ENCODE data around the gene CPAMD8.

CPAMD8 gene

GRCh38 chr19:16873594-16873993 is 153.0 kb downstream of the CPAMD8 start:
- no peak overlapping the region for H3K14ac ChIP-seq (ENCODE audit: low read length)
- peaks cover 24% of the 10 kb centered on the region for H3K9me3 ChIP-seq (ENCODE audit: insufficient read depth, low read depth, low read length)
- H4K91ac ChIP-seq (ENCODE audit: low read depth, low read length), result no peak overlapping the region
- no peak overlapping the region for H2BK5ac ChIP-seq (ENCODE audit: low read depth, low read length, poor library complexity)
- no peak overlapping the region for H4K8ac ChIP-seq (ENCODE audit: low read depth, low read length)
- no peak overlapping the region for H3K18ac ChIP-seq (ENCODE audit: low read length)
- peaks cover 73 to 83% of the 10 kb centered on the region in 2 experiments for H3K36me3 ChIP-seq (ENCODE audit: control insufficient read depth in 1 of 2, insufficient read depth in 2 of 2, low read length in 2 of 2)
- no peak overlapping the region for H2BK12ac ChIP-seq (ENCODE audit: low read length)
- H3K4me2 ChIP-seq (ENCODE audit: low read length), result no peak overlapping the region
- DNase-seq, result peak; percentile 33 to 61
- H3K9ac ChIP-seq (ENCODE audit: low read length), result no peak overlapping the region
- H2AK5ac ChIP-seq (ENCODE audit: low read length), result no peak overlapping the region
- no peak overlapping the region for H2AFZ ChIP-seq (ENCODE audit: insufficient read depth, low read length, poor library complexity)
- no peaks in the 10 kb centered on the region for H3K79me2 ChIP-seq (ENCODE audit: control insufficient read depth, insufficient read depth, low read length, poor library complexity)
- no peaks in the 10 kb centered on the region for H3K79me1 ChIP-seq (ENCODE audit: low read length)
- no peak overlapping the region for H3K27ac ChIP-seq (ENCODE audit: low read depth, low read length)
- H3K4ac ChIP-seq (ENCODE audit: low read depth, low read length), result no peak overlapping the region
- H3K27me3 ChIP-seq (ENCODE audit: insufficient read depth, low read length), result no peaks in the 10 kb centered on the region
- no peak overlapping the region for H4K12ac ChIP-seq (ENCODE audit: low read depth, low read length)
- H2BK120ac ChIP-seq (ENCODE audit: insufficient read depth, low read length, poor library complexity), result no peak overlapping the region
- H3K4me3 ChIP-seq (ENCODE audit: low read depth, low read length), result no peak overlapping the region
- peaks cover 0 to 3% of the 10 kb centered on the region in 2 experiments for H3K4me1 ChIP-seq (ENCODE audit: control insufficient read depth in 1 of 2, insufficient read depth in 2 of 2, low read length in 2 of 2)
- WGBS (ENCODE audit: extremely low coverage, insufficient coverage, insufficient read length), result no CpG with 5 or more reads among the region's 3 CpGs
- H3K23ac ChIP-seq (ENCODE audit: low read length), result peak overlapping the region; percentile 5

- peaks cover 0 to 3% of the 10 kb centered on the region in 2 experiments for H3K4me1 ChIP-seq (ENCODE audit: control insufficient read depth in 1 of 2, insufficient read depth in 2 of 2, low read length in 2 of 2)
- WGBS (ENCODE audit: extremely low coverage, insufficient coverage, insufficient read length), result no CpG with 5 or more reads among the region's 21 CpGs
- H3K79me1 ChIP-seq (ENCODE audit: low read length), result no peaks in the 10 kb centered on the region
Observed at GRCh38 chr19:16872728-16873127, 153.9 kb downstream of the CPAMD8 start.

GRCh38 chr19:16871871-16872270 is 154.7 kb downstream of the CPAMD8 start:
- Histone ChIP-seq H4K12ac (ENCODE audit: low read depth, low read length) (no peak overlapping the region), H2AFZ (ENCODE audit: insufficient read depth, low read length, poor library complexity) (no peak overlapping the region), H3K9me3 (ENCODE audit: insufficient read depth, low read depth, low read length) (peaks cover 21% of the 10 kb centered on the region), H3K4me3 (ENCODE audit: low read depth, low read length) (no peak overlapping the region), H3K79me1 (ENCODE audit: low read length) (no peaks in the 10 kb centered on the region), H3K36me3 (ENCODE audit: control insufficient read depth in 1 of 2, insufficient read depth in 2 of 2, low read length in 2 of 2) (peaks cover 73 to 83% of the 10 kb centered on the region in 2 experiments), H3K4ac (ENCODE audit: low read depth, low read length) (no peak overlapping the region), H3K27me3 (ENCODE audit: insufficient read depth, low read length) (no peaks in the 10 kb centered on the region), H4K91ac (ENCODE audit: low read depth, low read length) (no peak overlapping the region), H3K9ac (ENCODE audit: low read length) (no peak overlapping the region), H3K27ac (ENCODE audit: low read depth, low read length) (no peak overlapping the region), H2BK12ac (ENCODE audit: low read length) (no peak overlapping the region), H3K14ac (ENCODE audit: low read length) (no peak overlapping the region), H3K18ac (ENCODE audit: low read length) (no peak overlapping the region), H3K23ac (ENCODE audit: low read length) (no peak overlapping the region), H3K79me2 (ENCODE audit: control insufficient read depth, insufficient read depth, low read length, poor library complexity) (no peaks in the 10 kb centered on the region), H2BK5ac (ENCODE audit: low read depth, low read length, poor library complexity) (no peak overlapping the region), H2AK5ac (ENCODE audit: low read length) (no peak overlapping the region), H3K4me2 (ENCODE audit: low read length) (no peak overlapping the region), H3K4me1 (ENCODE audit: control insufficient read depth in 1 of 2, insufficient read depth in 2 of 2, low read length in 2 of 2) (peaks cover 0 to 3% of the 10 kb centered on the region in 2 experiments), H4K8ac (ENCODE audit: low read depth, low read length) (no peak overlapping the region), H2BK120ac (ENCODE audit: insufficient read depth, low read length, poor library complexity) (no peak overlapping the region)
- WGBS (ENCODE audit: extremely low coverage, insufficient coverage, insufficient read length), result no CpG with 5 or more reads among the region's 7 CpGs
- no peak for DNase-seq

More at GRCh38 chr19:16872728-16873127, 153.9 kb downstream of the CPAMD8 start:
- H4K12ac ChIP-seq (ENCODE audit: low read depth, low read length), result no peak overlapping the region
- H3K4me3 ChIP-seq (ENCODE audit: low read depth, low read length), result no peak overlapping the region
- no peak overlapping the region for H2AK5ac ChIP-seq (ENCODE audit: low read length)
- H4K91ac ChIP-seq (ENCODE audit: low read depth, low read length), result no peak overlapping the region
- H2BK12ac ChIP-seq (ENCODE audit: low read length), result no peak overlapping the region
- H3K9ac ChIP-seq (ENCODE audit: low read length), result no peak overlapping the region
- no peak overlapping the region for H3K14ac ChIP-seq (ENCODE audit: low read length)
- H3K9me3 ChIP-seq (ENCODE audit: insufficient read depth, low read depth, low read length), result peaks cover 21% of the 10 kb centered on the region
- no peak overlapping the region for H2BK120ac ChIP-seq (ENCODE audit: insufficient read depth, low read length, poor library complexity)
- no peak overlapping the region for H2AFZ ChIP-seq (ENCODE audit: insufficient read depth, low read length, poor library complexity)
- DNase-seq, result no peak
- no peak overlapping the region for H3K4ac ChIP-seq (ENCODE audit: low read depth, low read length)
- H3K79me2 ChIP-seq (ENCODE audit: control insufficient read depth, insufficient read depth, low read length, poor library complexity), result no peaks in the 10 kb centered on the region
- H2BK5ac ChIP-seq (ENCODE audit: low read depth, low read length, poor library complexity), result no peak overlapping the region
- no peak overlapping the region for H3K18ac ChIP-seq (ENCODE audit: low read length)
- no peak overlapping the region for H3K23ac ChIP-seq (ENCODE audit: low read length)
- H4K8ac ChIP-seq (ENCODE audit: low read depth, low read length), result no peak overlapping the region
- H3K36me3 ChIP-seq (ENCODE audit: control insufficient read depth in 1 of 2, insufficient read depth in 2 of 2, low read length in 2 of 2), result peaks cover 73 to 83% of the 10 kb centered on the region in 2 experiments
- H3K27ac ChIP-seq (ENCODE audit: low read depth, low read length), result no peak overlapping the region
- no peaks in the 10 kb centered on the region for H3K27me3 ChIP-seq (ENCODE audit: insufficient read depth, low read length)
- H3K4me2 ChIP-seq (ENCODE audit: low read length), result no peak overlapping the region

GRCh38 chr19:16869331-16869972 is 157.2 kb downstream of the CPAMD8 start:
- Histone ChIP-seq H3K9ac (ENCODE audit: low read length) (no peak overlapping the region), H3K27ac (ENCODE audit: low read depth, low read length) (no peak overlapping the region), H3K4me2 (ENCODE audit: low read length) (no peak overlapping the region), H3K14ac (ENCODE audit: low read length) (no peak overlapping the region), H3K79me1 (ENCODE audit: low read length) (no peaks in the 10 kb centered on the region), H3K4ac (ENCODE audit: low read depth, low read length) (no peak overlapping the region), H4K12ac (ENCODE audit: low read depth, low read length) (no peak overlapping the region), H2BK12ac (ENCODE audit: low read length) (no peak overlapping the region), H2BK5ac (ENCODE audit: low read depth, low read length, poor library complexity) (no peak overlapping the region), H3K9me3 (ENCODE audit: insufficient read depth, low read depth, low read length) (peaks cover 13% of the 10 kb centered on the region), H4K8ac (ENCODE audit: low read depth, low read length) (no peak overlapping the region), H3K36me3 (ENCODE audit: control insufficient read depth in 1 of 2, insufficient read depth in 2 of 2, low read length in 2 of 2) (peaks cover 82 to 90% of the 10 kb centered on the region in 2 experiments), H4K91ac (ENCODE audit: low read depth, low read length) (no peak overlapping the region), H3K4me1 (ENCODE audit: control insufficient read depth in 1 of 2, insufficient read depth in 2 of 2, low read length in 2 of 2) (peaks cover 0 to 3% of the 10 kb centered on the region in 2 experiments), H3K4me3 (ENCODE audit: low read depth, low read length) (no peak overlapping the region), H3K27me3 (ENCODE audit: insufficient read depth, low read length) (no peaks in the 10 kb centered on the region), H2AK5ac (ENCODE audit: low read length) (no peak overlapping the region), H3K23ac (ENCODE audit: low read length) (no peak overlapping the region), H2BK120ac (ENCODE audit: insufficient read depth, low read length, poor library complexity) (no peak overlapping the region), H3K18ac (ENCODE audit: low read length) (no peak overlapping the region), H3K79me2 (ENCODE audit: control insufficient read depth, insufficient read depth, low read length, poor library complexity) (no peaks in the 10 kb centered on the region), H2AFZ (ENCODE audit: insufficient read depth, low read length, poor library complexity) (no peak overlapping the region)
- no peak for DNase-seq
- no CpG with 5 or more reads among the region's 30 CpGs for WGBS (ENCODE audit: extremely low coverage, insufficient coverage, insufficient read length)
